NCI-H748 (cell line): ENCODE results near the gene UCN.
A peak's percentile ranks its signal among the peaks of the same experiment; 100 is the strongest.
"Not testable (repeated sequence)": the region's sequence is repeated elsewhere in the genome, so short reads cannot be mapped to it uniquely, and the experiment has no call there.

Source experiments
- DNase-seq: peaks from one replicate; lab custom pipeline; 2025; ENCODE audit not compliant: unreplicated experiment; lab: John Stamatoyannopoulos, UW

UCN gene, protein sequence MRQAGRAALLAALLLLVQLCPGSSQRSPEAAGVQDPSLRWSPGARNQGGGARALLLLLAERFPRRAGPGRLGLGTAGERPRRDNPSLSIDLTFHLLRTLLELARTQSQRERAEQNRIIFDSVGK

GRCh38 chr2:27308359-27308881 lies at the start of gene UCN:
Gene UCN, minus strand, starts transcription at chr2:27308445. Its CDS starts 550 bp downstream, at chr2:27307895.
- DNase-seq = peak; percentile 64

DNA sequence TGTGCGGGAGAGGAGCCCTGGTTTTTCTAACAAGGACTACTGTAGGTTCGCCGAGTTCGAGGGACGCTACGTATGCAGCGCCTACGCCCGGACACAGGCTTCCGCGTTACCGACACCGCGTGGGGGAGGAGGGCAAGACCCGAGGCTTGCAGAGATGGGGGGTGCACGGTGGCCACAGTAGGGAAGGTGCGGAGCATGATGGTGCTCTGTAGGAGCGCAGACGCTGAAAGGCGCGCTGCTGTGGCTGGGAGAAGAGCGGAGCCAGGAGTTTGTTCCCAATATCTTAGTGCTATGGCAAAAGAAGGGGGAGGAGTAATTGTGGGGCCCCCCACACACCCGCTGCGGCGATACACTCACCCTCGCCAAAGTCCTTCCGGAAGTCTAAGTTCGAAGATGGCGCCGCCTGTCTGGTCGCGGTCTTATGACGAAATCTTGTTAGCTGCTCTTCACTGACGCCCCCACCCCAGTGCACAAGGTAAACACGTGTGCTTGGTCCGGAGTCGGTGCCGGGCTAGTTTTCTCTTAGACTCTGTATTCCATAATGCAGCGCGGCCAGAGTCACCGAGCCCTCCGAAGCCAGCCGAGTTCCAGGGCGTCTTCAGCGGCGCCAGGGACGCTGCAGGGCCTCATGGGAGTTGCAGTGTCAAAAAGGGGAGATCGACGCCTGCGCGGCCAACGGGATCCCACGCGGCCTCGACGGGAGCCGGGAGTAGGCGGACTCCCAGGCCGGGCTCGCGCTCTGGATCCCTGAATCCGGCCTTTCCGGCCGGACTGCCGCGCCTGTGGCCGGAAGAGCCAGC lies 48.3 kb upstream of the UCN start, which contains the start of gene GTF3C2:
GTF3C2 (minus strand) TSS at position 383 of the 800 bp plus-strand sequence. CDS start 13,210 bp downstream, outside the sequence.
- DNase-seq = peak; percentile 99

DNA sequence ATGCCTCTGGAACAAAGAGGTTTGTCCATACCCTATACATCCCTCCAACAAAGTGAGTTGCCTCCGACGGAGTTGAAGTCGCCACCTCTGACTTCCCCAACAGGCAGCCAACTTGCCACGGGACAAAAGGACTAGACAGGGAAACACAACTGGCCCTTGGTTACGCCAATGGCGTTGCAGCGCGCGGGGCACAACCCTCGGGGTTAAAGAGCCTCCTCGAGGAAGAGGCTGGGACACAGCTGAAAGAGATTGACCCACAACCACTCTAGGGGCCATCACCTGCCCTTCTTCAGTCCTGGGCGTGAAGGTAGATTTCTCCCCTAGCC lies 47.8 kb upstream of the UCN start:
- peak; percentile 73 for DNase-seq

DNA sequence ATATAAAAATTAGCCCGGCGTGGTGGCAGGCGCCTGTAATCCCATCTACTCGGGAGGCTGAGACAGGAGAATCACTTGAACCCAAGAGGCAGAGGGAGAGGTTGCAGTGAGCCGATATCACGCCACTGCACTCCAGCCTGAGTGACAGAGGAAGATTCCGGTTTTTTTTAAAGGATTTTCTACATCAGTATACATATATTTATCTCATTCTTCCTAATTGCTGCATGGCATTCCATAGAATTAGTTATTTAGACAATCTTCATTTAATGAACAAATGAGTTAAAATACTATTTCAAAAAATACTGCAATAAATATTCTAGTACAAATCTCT lies 46.3 kb upstream of the UCN start:
- no peak for DNase-seq

GRCh38 chr2:27353762-27354596 lies 45.7 kb upstream of the UCN start:
- DNase-seq = no peak

GRCh38 chr2:27353386-27353761 lies 45.1 kb upstream of the UCN start:
- not testable (repeated sequence) for DNase-seq

DNA sequence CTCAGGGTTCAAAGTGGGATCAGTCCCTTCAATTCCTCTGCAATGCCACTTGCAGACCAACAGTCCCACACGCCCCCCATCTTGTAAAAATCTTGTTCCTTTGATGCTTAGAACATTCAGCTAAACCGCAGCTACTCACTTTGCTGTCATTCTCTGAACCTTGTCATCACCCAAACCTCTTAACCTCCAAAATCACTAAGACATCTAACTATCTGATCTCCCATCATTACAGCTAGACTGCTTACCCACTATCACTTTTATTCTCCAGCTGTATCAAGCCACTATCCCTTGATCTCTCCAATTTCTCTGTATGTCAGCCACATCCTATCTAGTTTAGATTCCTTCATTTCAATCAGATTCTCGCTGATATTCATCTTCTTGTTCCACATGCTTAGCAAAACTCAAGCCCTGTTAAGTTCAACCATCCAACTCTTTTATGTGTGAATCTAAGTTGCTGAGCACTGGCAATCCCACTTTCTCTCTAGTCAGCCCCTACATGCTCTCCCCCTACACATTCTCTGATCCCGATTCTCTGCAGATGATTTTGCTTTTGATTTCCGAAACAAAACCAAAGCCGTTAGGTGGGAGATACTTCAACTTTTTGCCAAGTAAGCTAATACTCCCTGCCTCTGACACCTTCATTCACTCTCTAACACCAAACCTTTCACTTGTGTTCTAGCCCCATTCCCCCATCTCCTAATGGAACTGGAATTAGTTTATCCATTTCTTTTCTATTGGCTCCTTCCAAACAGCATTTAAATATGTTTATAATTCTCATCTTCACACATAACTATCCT lies 43.8 kb upstream of the UCN start:
- DNase-seq = no peak

DNA sequence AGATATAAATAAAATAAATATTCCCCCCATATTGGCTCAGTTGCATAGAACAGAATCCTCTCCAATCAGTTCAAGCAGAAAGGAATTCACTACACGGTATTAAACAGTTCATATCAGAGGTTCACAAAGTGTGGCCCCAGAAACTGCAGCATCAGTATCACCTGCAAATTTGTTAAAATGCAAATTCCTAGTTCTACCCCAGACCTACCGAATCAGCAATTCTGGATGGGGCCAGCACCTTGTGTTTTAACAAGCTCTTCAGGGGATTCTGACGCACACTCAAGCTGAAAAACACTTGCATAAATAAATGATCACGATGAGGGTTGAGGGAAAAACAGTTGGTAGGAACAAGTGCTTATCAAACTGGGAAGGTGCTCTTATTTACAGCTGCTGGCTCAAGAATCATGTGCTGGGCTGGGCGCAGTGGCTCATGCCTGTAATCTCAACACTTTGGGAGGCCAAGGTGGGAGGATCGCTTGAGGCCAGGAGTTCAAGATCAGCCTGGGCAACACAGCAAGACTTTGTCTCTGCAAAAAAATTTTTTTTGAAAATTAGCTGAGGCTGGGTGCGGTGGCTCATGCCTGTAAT lies 42.0 kb upstream of the UCN start:
- DNase-seq = no peak

DNA sequence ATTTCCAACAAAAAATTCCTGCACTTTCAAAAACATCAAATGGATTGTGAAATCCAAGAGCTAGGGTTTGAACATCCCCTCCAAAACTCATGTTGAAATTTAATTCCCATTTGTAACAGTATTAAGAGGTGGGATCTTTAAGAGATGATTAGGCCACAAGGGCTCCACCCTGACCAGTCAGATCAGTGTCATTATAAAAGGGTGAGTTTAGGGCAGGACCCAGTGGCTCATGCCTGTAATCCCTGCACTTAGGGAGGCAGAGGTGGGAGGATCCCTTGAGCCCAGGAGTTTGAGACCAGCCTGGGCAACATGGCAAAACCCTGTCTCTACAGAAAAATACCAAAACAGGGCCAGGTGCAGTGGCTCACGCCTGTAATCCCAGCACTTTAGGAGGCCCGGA lies 39.4 kb upstream of the UCN start:
- no peak for DNase-seq

- DNase-seq = no peak
These were observed 27.9 kb upstream of the UCN start for GRCh38 chr2:27336173-27336572.

DNA sequence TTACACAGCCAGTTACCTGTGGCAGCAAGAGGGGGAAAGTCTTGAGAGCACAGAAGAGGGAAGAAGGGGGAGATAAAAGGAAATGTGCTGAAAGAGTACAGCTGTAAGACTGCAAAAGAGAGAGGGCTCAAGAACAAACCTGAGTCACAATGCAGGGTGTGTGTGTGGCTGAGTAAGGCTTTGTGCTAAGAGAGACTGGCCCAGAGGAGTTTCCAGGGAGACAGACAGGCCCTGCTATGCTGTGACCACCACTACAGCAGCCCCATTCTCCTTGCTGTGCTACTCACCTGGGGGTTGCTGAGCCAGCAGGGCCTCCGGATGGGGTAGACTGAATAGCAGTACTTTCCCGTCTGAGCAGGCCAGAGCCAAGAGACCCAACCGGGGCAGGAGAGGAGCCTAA lies 27.1 kb upstream of the UCN start:
- no peak for DNase-seq

DNA sequence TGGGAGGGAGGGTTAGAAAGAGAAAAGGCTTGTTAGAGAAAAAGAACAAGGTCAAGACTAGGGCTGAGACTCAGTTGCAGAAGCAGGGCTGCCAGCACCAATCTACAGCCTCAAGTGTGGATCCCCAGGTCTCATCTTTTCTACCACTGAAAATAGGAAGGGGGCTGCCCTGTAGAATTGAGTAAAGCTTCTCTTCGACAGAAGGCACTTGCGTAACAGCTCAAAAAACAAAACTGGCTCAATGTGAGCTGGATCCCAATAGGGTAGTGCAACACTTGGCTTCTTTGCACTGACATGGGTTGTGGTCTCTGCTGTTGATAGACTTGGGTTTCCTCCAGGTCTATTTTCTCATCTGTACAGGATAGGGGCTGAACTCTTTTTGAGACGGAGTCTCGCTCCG lies 16.5 kb upstream of the UCN start:
- DNase-seq = no peak

DNA sequence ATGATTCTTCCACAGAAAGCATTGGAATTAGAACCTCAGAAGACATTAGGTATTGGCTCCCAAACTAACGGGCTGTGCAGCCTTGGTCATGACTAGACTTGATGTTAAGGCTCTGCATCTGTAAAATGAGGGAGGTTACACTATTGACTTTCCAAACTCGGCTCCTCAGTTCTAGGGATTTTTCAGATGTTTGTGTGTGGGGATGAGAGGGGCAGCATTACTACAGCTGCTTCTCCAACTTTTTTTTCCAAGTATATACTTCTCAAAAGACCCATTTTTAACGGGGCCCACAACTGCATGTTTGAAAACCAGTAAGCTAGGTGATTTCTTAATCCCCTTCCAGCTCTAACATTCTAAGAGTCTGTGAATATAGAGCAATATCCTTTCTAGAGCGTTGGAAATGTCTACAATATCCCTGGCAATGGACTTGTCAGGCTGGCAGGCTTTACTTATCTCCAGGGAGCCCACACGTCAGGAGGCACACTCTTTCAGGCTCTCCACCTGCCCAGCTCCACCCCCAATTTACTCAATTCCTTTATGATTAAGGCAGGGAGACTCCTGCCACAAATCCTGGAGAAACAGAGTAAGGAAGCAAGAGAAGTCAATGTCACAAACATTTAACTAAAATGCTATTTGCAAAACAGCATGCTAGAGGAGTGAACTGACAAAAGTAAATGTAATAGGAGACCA lies 15.5 kb upstream of the UCN start:
- peak; percentile 19 for DNase-seq

GRCh38 chr2:27322766-27323595 lies 14.7 kb upstream of the UCN start, which contains the start of gene MPV17:
Gene MPV17, minus strand, starts transcription at chr2:27323097. Its CDS starts 580 bp downstream, at chr2:27322517.
- DNase-seq = peak; percentile 93

DNA sequence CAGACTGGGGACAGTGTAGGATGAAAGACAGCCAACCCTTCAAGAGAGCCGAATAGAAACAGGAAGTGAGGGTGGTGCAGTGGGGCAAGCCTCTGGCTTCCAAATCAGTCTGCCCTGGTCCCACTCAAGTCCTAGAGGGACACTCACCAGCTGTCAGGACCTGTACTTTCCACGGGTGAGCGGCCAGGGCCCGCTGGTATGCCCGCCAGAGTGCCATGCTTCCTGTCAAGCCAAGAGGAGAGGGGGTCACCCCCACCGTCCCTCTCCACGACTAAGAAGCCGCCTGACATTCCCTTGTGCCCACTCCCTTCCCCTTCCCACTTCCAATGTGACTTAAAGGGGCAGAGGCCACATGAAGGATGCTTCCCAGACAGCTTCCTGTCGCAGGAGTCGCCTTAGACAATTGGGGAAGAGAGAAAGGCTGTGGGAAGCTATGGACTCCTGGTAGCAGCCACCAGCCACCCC lies 14.1 kb upstream of the UCN start:
- DNase-seq = peak; percentile 31

DNA sequence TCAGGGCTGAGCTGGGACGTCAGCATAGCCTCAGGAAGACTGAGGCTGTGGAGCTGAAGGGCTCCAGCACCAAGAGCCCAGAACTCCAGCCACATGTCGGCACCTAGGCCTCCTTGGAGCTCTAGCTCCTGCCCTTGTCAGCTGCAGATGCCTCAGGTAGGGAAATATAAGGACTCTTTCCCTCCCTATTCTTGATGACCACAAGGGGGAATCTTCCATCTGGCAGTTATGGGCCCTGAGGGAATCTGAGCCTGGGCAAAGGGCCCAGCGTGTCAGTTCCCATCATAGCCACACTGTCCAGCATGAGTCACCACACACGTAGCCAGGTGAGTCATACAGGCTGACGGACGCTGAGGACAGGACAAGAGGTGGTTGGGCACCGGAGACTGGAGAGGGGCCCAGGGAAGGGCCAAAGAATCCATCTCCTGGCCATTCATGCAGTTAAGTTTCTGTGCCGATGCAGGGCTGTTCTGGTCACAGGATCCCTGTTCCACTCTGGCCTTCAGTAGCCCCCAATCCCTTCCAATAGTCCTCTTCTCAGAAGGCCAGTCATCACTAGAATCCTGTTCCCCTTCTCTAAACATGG lies 12.8 kb upstream of the UCN start:
- DNase-seq = peak; percentile 17

GRCh38 chr2:27319839-27320238 lies 11.6 kb upstream of the UCN start:
- not testable (repeated sequence) for DNase-seq

DNA sequence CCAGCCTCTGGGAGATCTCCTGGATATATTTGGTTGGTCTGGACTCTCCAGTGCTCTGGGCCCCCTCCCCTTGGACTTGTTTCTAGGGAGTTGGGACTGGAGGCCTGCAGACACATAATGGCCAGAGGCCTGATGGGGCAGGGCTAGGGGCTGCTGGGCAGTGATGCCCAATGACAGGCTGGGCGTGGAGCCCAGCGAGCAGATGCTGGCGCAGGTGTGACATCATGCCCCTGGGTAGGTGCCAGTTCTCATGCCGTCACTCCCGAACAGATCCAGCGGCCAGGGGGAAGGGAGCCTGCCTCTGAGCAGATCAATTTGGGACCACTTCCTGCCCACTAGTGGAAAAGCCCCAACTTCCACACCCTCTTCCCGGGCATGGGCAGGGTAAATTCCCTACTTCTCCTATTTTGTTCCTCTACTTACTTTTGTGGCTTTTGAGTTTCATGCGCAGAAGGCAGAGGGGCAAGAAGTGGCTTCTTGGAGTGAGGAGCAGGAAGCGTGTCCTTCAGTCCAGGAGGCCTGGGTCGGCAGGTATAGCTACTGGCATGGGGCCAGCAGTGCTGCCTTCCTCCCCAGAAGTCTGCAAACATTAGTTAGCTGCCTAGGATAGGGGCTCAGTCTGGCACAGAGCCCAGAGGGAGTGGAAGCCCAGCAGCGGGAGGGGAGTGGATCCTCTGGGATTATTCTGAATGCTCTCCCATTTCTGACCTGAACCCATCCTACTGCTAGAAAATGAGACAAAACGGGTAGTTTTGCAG lies 8.6 kb upstream of the UCN start:
- peak; percentile 84 for DNase-seq
